Duodenal mucosa (tissue), 2 donors: ENCODE data around the gene C4A.
"Not testable (repeated sequence)": the region's sequence is repeated elsewhere in the genome, so short reads cannot be mapped to it uniquely, and the experiment has no call there.

Source experiments
- H3K27ac ChIP-seq: one replicate; pipeline ENCODE4 v1.7.0; 2013; ENCODE audit warnings: low read depth, low read length
- H3K27me3 ChIP-seq, 2 donors: one replicate each; pipeline ENCODE4 v1.7.0; 2013; ENCODE audit warnings: low read length in 2 of 2, control low read depth in 1 of 2; ENCODE audit not compliant: insufficient read depth in 2 of 2, control insufficient read depth in 1 of 2
- H3K36me3 ChIP-seq, 2 donors: one replicate each; pipeline ENCODE4 v1.7.0; 2013; ENCODE audit warnings: low read length in 2 of 2, control low read depth in 1 of 2; ENCODE audit not compliant: insufficient read depth in 2 of 2, control insufficient read depth in 1 of 2
- H3K4me1 ChIP-seq, 2 donors: one replicate each; pipeline ENCODE4 v1.7.0; 2013; ENCODE audit warnings: low read length in 2 of 2, control low read depth in 1 of 2; ENCODE audit not compliant: insufficient read depth in 2 of 2, control insufficient read depth in 1 of 2
- H3K4me3 ChIP-seq, 2 donors: one replicate each; pipeline ENCODE4 v1.7.0; 2013; ENCODE audit warnings: low read length in 2 of 2, low read depth in 1 of 2
- H3K9ac ChIP-seq, 2 donors: one replicate each; pipeline ENCODE4 v1.7.0; 2013; ENCODE audit warnings: low read length in 2 of 2, low read depth in 1 of 2
- H3K9me3 ChIP-seq, 2 donors: one replicate each; pipeline ENCODE4 v1.7.0; 2013; ENCODE audit warnings: low read length in 2 of 2, control low read depth in 1 of 2; ENCODE audit not compliant: control insufficient read depth in 1 of 2

Gene C4A

DNA sequence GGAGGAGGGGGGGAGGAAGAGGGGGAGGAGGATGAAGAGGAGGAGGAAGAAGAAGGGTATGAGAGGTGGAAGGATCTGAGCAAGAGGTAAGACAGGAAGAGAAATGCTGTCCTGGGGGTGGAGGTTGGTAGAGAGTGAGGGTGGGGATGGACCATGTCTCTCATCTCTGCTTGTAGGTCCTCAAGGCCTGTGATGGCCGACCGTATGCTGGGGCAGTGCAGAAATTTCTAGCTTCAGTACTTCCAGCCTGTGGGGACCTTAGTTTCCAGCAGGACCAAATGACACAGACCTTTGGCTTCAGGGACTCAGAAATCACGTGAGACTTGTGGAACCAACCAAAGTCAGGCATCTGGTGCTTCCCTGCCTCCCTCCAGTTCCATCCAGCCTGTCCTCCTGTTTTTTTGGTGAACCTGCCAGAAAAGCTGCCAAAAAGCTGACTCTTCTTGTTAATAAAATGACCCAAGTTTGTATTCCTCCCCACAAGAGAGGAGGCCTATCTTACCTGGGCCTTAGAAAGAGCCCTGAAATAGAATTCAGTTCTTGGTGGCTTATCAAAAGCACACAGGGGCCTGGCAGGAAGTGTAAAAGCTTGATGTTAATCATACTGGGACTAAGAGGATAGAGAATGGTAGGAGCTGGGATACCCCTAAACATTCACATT is 2.5 kb upstream of the C4A start:
- Histone ChIP-seq H3K4me1 (no peaks in the 10 kb centered on the region), H3K27ac (no peak overlapping the region), H3K9me3 (no peaks in the 10 kb centered on the region), H3K9ac (no peak overlapping the region), H3K27me3 (no peaks in the 10 kb centered on the region), H3K36me3 (peaks cover 5 to 12% of the 10 kb centered on the region in 2 donors), H3K4me3 (no peak overlapping the region)

DNA sequence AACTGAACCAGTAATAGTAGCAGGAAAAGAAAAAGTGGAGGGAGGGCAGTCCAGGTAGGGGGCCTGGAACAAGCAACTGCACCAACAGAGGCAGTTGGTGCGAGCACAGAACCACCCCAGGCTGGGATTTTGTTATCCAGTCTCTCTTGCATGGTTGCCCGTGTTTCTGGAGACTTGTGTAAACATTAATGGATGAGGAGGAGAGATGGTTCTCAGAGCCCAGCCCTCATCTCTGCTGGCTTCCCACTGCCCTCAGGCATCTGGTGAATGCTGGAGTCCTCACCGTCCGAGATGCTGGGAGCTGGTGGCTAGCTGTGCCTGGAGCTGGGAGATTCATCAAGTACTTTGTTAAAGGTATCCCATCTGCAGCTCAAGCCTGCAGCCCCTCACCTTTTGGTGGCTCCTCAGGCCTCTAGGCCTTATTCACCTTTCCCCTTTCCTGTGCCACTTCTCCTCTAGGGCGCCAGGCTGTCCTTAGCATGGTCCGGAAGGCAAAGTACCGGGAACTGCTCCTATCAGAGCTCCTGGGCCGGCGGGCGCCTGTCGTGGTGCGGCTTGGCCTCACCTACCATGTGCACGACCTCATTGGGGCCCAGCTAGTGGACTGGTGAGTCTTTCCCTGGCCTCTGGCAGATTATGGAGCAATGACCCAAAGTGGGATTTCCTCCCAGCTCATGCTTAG is 1.5 kb upstream of the C4A start:
- H3K9me3 ChIP-seq, H3K27ac ChIP-seq, H3K4me1 ChIP-seq, H3K9ac ChIP-seq, H3K27me3 ChIP-seq, H3K4me3 ChIP-seq: not testable (repeated sequence)
- H3K36me3 ChIP-seq, result peaks cover 5 to 12% of the 10 kb centered on the region in 2 donors

DNA sequence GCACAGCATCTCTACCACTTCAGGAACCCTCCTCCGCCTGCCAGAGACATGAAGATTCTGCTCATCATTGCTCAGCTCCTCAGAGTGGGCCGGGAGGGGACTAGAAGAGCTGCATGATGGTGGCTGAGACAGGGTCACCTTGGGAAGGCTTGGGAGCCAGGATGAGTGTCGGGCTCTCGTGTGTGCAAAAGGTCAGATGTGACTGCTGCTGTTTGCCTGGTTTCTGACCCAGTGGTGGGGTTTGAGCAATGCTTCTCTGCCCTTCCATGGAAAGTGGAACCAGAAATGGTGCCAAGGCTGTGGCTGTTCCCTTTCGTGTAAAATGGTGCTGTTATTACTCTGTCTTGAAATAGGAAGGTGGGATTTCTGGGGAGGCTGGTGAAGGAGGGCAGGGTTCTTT is 859 bp upstream of the C4A start:
- H3K4me3 ChIP-seq, H3K27me3 ChIP-seq, H3K9me3 ChIP-seq: not testable (repeated sequence)

GRCh38 chr6:31989363-31989762 is 7.5 kb downstream of the C4A start:
- H3K4me1 ChIP-seq, H3K27me3 ChIP-seq, H3K27ac ChIP-seq, H3K4me3 ChIP-seq, H3K36me3 ChIP-seq, H3K9me3 ChIP-seq, H3K9ac ChIP-seq: not testable (repeated sequence)

More for the DNA sequence above, 859 bp upstream of the C4A start:
- not testable (repeated sequence) for H3K4me1 ChIP-seq, H3K27ac ChIP-seq, H3K9ac ChIP-seq
- H3K36me3 ChIP-seq, result peaks cover 5 to 12% of the 10 kb centered on the region in 2 donors

- not testable (repeated sequence) for H3K4me1 ChIP-seq, H3K4me3 ChIP-seq, H3K27me3 ChIP-seq, H3K9me3 ChIP-seq, H3K27ac ChIP-seq, H3K36me3 ChIP-seq, H3K9ac ChIP-seq
These were observed 12.6 kb downstream of the C4A start for GRCh38 chr6:31994421-31994820.

- H3K9ac ChIP-seq, H3K4me3 ChIP-seq, H3K9me3 ChIP-seq, H3K27ac ChIP-seq, H3K36me3 ChIP-seq, H3K27me3 ChIP-seq, H3K4me1 ChIP-seq: not testable (repeated sequence)
These were observed 14.5 kb downstream of the C4A start for GRCh38 chr6:31996385-31996784.

DNA sequence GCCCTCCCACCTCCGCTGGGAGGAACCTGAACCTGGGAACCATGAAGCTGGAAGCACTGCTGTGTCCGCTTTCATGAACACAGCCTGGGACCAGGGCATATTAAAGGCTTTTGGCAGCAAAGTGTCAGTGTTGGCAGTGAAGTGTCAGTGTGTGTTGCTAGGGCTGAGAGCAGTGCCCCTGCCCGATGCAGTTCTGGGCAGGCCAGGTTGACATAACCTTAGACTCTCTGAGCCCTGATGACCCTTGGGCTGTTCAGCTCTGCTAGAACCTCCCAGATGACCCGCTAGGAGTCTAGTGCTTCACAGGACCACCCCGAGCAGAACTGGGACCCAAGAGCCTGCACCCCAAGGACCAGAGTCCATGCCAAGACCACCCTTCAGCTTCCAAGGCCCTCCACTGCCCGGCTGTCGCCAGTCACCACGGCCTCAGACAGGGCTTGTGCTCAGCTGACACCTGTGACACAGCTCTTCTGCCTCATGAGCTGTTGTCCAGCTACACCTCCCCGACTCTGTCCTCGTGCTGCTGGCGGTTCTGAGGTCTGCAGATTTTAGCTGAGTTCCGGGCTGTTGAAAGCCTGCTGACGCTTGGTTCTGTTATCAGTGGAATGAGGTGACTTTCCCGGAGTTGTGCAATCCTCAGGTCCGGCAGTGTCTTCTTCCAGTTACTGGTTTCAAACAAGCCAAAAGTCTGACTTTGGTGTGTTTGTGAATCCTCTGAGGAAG is 20.9 kb downstream of the C4A start:
- H3K36me3 ChIP-seq, H3K9ac ChIP-seq, H3K27me3 ChIP-seq, H3K27ac ChIP-seq, H3K4me3 ChIP-seq, H3K4me1 ChIP-seq, H3K9me3 ChIP-seq: not testable (repeated sequence)

- H3K4me3 ChIP-seq, H3K9me3 ChIP-seq, H3K27me3 ChIP-seq, H3K9ac ChIP-seq, H3K36me3 ChIP-seq, H3K4me1 ChIP-seq, H3K27ac ChIP-seq: not testable (repeated sequence)
These were observed 21.4 kb downstream of the C4A start for GRCh38 chr6:32003301-32003700.

GRCh38 chr6:32004393-32004792 is 22.5 kb downstream of the C4A start:
- H3K4me1 ChIP-seq, H3K27ac ChIP-seq, H3K4me3 ChIP-seq, H3K36me3 ChIP-seq, H3K9ac ChIP-seq, H3K9me3 ChIP-seq, H3K27me3 ChIP-seq: not testable (repeated sequence)

DNA sequence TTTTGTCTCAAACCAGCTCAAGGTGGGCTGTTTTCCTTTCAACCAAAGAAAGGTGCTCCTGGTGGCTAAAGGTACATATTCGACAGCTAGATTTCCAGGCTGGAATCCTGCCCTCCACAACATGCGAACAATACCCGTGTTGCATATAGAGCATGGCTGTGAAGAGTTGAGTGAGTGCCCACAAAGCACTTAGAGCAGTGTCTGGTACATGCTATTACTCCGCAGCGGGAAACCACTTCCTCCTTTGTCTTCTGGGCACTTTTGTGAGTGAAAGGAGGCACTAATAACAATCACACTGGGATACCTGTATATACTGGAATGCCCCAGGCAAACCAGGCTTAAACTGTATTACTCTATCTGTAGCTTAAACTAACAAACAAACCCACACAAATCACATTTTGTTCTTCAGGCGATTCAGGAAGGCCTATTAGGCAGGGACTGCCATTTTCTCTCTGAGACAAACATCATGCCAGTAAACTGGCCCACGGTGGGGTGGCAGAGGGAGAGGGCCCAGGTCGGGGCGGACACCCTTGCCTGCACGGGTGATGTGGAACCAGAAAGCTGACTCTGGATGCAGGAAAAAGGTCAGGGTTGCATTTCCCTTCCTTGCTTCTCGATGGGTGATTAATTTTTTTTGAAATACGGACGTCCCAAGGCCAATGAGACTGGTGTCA is 23.1 kb downstream of the C4A start:
- not testable (repeated sequence) for H3K9ac ChIP-seq, H3K4me1 ChIP-seq, H3K4me3 ChIP-seq, H3K27me3 ChIP-seq, H3K27ac ChIP-seq, H3K36me3 ChIP-seq, H3K9me3 ChIP-seq
